ENCODE results near the gene PLPPR3. TPM values are rescaled to one million over a fixed set of nuclear protein-coding genes. Genes with fewer than 3 reads are reported as not detected.
"Not testable (repeated sequence)": the region's sequence is repeated elsewhere in the genome, so short reads cannot be mapped to it uniquely, and the experiment has no call there.

The PLPPR3 gene
- total RNA-seq, 1 donor from 2014 or later = 99.5 TPM

DNA sequence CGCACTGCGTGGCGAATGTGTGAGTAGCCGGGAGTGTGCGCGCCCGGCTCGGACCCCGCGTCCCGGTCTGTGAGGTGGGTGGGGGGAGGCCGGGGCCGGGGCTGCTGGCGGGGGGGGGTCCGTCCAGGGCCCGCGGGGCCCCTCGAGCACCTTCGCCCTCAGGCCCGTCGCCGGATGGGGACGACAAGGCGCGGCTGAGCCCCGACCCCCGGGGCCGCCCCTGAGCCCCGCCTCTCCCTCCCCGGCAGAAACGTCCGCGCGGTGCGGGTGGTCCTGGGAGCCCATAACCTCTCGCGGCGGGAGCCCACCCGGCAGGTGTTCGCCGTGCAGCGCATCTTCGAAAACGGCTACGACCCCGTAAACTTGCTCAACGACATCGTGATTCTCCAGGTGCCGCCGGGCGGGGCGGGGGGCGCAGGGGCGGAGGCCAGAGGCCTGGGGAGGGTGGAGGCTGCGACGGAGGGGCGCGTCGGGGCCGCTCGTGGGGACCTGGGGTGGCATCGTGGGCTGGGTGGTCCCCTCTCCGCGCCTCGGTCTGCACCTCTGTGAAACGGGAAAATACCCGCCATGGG is 31.3 kb upstream of the PLPPR3 start:
- no peak for DNase-seq

DNA sequence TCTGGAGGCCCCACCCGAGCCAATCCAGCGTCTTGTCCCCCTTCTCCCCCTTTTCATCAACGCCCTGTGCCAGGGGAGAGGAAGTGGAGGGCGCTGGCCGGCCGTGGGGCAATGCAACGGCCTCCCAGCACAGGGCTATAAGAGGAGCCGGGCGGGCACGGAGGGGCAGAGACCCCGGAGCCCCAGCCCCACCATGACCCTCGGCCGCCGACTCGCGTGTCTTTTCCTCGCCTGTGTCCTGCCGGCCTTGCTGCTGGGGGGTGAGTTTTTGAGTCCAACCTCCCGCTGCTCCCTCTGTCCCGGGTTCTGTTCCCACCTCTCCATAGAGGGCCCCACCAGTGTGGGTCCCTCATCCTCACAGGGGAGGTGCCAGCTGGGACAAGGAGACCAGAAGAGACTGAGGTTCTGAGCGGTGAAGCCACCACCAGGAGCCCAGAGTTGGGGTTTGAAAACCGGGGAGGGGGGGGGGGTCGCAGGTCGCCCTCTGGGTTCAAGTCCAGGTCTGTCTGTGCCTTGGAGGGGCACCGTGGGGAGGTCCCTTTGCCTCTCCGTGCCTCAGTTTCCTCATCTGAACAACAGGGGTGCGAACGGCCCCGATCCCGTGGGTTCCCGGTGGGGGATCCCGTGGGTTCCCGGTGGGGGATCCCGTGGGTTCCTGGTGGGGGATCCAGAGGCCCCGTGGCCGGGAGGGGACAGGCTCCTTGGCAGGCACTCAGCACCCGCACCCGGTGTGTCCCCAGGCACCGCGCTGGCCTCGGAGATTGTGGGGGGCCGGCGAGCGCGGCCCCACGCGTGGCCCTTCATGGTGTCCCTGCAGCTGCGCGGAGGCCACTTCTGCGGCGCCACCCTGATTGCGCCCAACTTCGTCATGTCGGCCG is 30.6 kb upstream of the PLPPR3 start, which contains the start of gene ELANE:
Gene ELANE, plus strand, starts transcription at position 168 of the 878 bp plus-strand sequence. Its CDS starts 26 bp downstream, at position 194.
- no peak for DNase-seq

DNA sequence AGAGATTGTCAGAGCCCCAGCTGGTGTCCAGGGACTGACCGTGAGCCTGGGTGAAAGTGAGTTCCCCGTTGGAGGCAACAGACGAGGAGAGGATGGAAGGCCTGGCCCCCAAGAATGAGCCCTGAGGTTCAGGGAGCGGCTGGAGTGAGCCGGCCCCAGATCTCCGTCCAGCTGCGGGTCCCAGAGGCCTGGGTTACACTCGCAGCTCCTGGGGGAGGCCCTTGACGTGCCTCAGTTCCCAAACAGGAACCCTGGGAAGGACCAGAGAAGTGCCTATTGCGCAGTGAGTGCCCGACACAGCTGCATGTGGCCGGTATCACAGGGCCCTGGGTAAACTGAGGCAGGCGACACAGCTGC is 29.2 kb upstream of the PLPPR3 start:
- DNase-seq = no peak

DNA sequence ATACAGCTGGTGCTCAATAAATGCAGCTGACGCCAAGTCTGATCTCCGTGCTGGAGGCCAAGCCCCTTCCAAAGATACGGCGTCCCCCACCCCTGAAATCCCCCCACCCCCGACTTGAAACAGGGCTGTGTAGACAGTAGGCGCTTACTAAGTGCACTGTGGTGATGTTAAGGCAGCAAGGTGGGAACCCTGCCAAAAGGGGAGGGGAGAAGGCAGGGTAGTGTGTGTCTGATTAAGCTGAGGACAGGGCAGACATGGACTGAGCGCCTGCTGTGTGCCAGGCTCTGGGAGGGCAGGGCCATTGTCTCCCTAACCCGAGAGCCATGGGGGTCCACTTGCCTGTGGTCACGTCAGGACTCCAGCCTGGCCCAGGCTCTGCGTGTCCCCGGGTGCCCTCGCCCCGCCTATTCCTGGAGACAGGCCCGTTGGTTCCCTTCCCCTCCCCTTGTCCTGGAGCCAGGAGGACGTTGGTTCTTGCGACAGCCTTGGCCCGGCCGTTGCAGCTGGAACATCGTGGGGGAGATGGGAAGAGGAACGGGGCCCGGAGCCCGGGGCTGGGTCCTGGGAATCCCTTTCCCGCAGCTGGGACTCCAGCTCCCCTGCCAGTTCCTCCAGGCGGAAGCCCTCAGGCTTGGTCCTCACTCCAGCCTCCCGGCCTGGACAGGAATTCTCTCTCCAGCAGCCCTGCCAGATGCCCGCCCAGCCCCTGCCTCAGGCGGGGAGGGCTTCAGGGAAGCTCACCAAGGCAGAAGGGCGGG is 28.6 kb upstream of the PLPPR3 start:
- no peak for DNase-seq

DNA sequence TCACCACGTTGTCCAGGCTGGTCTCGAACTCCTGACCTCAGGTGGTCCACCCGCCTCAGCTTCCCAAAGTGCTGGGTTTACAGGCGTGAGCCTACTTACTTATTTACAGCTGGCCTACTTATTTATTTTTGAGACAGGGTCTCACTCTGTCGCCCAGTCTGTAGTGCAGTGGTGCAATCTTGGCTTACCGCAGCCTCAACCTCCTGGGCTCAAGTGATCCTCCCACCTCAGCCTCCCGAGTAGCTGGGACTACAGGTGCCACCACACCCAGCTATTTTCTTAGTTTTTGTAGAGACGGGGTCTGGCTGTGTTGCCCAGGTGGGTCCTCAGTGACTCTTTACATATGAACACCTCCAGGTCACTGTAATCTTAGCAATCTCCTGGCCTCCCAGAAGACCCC is 27.4 kb upstream of the PLPPR3 start:
- not testable (repeated sequence) for DNase-seq

DNA sequence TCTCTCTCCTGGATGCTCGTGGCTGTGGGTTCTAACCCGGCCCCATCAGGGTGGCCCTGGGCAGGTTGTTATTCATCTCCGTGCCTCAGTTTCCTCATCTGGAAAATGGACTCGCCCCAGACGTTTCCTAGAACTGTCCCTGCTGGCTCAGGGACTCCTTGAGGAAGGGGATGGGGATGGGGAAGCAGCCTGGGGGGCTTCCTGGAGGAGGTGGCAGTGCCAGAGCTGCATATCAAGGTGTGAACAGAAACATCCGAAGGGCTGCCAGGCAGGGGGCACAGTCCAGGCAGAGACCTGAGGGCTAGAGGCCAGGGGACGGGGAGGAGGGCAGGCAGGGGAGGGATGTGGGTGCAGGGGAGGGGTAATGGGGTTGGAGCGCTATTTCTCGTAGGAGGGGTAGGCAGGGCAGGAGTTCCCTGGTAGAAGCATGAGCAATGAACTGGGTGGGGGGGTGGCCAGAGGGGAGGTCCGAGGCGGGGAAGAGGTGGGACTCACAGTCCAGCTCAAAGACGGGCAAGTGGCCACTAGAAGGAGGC is 26.7 kb upstream of the PLPPR3 start:
- DNase-seq = no peak

DNA sequence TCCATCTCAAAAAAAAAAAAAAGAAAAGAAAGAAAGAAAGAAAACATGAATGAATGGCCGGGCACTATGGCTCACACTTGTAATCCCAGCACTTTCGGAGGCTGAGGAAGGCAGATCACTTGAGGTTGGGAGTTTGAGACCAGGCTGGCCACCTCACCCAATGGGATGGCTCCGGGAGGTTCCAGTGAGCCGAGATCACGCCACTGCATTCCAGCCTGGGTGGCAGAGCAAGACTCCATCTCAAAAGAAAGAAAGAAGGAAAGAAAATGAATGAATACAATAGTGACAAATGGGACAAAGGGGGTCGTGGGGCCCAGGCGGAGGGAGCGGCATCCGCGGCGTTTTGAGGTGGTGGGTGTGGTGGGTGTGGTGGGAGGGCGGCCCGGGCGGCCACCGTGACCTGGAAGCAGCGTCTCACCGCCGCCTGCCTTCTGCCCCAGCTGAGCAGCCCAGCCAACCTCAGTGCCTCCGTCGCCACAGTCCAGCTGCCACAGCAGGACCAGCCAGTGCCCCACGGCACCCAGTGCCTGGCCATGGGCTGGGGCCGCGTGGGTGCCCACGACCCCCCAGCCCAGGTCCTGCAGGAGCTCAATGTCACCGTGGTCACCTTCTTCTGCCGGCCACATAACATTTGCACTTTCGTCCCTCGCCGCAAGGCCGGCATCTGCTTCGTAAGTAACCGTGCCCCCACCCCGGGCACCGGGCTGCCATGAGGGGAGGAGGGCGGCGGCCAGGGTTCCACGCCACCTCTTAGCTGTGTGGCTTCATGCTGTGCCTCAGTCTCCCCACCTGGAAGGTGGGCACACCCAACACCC is 24.2 kb upstream of the PLPPR3 start:
- no peak for DNase-seq

DNA sequence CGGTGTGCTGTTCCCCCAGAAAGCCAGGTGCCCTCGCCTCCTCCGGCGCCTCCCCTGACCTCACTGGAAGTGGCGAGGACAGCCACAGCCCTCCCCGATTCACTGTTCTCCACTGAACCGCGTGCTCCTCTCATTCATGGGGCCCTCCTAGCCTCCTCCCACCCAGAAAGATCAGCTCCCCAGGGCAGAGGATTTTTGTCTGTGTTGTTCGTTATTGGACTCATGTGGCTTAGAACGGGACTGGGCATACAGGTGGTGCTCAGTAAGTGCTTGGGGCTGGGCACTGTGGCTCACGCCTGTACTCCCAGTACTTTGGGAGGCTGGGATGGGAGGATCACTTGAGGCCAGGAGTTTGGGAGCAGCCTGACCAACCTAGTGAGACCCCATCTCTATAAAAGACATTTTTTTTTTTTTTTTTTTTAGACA is 22.8 kb upstream of the PLPPR3 start:
- no peak for DNase-seq

DNA sequence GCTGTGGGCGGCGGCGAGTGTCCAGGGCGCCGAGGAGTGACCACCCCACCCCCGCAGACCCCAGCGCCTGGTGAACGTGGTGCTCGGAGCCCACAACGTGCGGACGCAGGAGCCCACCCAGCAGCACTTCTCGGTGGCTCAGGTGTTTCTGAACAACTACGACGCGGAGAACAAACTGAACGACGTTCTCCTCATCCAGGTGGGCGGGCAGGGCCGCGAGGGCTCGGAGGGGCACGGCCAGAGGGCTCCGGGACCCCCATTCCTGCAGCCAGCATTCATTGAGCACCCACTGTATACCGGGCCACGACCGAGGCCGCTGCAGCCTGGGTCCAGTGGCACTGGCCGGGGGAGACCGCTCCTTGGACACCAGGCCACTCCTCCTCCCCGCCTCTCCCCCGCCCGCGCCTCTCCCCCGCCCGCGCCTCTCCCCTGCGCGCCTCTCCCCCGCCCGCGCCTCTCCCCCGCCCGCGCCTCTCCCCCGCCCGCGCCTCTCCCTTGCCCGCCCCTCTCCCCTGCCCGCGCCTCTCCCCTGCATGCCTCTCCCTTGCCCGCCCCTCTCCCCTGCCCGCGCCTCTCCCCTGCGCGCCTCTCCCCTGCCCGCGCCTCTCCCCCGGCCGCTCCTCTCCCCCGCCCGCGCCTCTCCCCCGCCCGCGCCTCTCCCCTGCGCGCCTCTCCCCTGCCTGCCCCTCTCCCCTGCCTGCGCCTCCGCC is 22.2 kb upstream of the PLPPR3 start:
- DNase-seq = no peak

DNA sequence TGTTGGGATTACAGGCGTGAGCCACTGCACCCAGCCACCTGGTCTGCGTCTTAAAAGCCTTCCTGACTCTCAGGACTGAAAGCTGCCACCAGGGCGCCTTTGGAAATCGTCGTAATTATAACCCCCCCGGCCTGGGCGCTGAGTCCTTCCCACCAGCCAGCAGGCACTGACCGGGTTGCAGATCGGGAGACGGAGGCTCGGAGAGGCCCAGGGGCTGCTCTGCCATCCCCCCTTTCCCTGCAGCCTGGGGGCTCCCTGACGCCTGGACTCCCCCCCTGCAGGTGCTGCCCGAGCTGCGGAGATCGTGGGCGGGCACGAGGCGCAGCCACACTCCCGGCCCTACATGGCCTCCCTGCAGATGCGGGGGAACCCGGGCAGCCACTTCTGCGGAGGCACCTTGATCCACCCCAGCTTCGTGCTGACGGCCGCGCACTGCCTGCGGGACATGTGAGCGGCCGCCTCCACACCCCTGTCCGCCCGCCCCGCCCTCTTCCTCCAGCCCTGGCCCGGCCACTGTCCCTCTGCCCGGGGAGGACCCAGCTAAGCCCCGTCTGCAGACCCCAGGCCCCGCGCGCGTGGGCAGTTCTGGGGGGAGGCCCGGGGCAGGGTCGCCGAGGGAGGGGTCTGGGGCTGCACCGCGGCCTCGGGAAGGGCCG is 21.6 kb upstream of the PLPPR3 start:
- no peak for DNase-seq

DNA sequence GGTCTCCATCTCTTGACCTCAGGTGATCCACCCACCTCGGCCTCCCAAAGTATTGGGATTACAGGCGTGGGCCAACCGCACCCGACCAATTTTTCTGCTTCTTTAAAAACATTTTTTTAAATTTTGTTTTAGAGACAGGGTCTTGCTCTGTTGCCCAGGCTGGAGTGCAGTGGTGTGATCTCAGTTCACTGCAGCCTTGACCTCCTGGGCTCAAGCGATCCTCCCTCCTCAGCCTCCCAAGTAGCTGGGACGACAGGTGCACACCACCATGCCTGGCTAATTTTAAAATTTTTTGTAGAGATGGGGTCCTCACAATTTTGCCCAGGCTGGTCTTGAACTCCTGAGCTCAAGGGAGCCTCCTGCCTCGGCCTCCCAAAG is 21.0 kb upstream of the PLPPR3 start:
- DNase-seq = not testable (repeated sequence)

DNA sequence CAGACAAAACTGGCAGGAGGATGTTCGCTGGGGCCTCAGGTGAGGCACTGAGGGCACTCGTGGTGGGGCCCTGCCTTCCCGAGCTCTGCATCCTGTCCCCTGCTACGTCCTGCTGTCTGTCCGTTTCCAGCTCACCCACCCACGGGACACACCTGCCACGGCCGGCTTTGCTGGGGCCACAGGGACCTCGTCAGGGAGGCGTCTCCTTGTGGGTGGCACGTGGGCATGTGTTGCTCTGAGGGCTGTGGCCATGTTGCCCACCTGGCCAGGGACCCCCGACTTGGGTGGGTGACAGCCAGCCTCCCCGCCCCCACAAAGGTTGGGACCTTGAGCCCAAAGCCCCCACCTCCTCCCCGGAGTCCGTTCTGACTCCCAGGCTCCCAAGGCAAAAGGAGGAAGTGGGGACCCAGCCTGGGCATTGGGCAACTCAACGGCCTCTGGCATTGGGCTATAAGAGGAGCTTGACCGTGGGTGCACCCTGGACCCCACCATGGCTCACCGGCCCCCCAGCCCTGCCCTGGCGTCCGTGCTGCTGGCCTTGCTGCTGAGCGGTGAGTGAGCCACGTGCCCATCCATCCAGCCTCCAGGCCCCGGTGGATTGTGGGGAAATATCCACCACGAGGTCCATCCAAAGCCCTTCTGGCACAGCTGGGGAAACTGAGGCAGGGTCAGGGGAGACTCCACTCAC is 18.9 kb upstream of the PLPPR3 start, which contains the start of gene PRTN3:
Gene PRTN3, plus strand, starts transcription at position 481 of the 688 bp plus-strand sequence. Its CDS starts 10 bp downstream, at position 491.
- DNase-seq = no peak

DNA sequence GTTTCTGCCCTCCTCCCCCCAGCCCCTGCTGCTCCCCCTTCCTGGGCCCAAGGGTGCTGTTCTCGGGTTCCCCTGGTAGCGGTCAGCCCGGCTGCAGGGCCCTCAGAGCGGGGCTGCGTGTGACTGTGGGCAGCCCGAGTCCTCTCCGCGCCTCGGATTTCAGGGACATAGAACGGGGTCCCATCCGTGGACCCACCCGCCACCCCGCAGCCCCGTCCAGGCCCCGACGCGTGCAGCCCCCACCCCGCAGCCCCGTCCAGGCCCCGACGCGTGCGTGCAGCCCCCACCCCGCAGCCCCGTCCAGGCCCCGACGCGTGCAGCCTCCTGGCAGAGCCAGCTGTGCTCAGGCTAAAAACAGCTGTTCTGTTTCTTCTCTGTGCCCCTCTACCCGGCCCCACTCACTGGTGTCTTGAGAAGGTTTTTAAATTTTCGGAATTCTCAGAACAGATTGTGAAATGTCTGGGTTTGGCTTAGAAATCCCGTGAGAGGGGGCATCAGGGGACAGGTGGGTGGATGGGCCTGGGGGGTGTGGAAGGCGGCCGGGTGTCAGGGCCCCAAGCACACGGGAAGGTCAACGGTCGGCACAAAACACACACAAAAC is 13.6 kb upstream of the PLPPR3 start:
- no peak for DNase-seq

DNA sequence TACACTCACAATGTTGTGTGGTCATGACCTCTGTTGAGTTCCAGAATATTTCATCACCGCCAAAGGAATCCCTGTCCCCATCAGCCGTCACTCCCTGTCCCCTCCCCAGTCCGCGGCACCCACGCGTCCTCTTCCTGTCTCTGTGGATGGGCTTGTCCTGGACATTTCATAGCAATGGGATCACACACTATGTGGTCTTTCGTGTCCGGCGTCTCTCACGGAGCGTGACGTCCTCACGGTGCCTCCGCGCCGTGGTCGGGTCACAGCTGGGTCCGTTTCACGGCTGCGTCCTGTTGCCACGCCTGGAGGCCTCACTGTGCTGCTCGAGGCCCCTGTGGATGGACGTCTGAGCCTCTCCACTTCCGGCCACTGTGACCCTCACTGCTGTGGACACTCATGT is 12.5 kb upstream of the PLPPR3 start:
- DNase-seq = no peak

DNA sequence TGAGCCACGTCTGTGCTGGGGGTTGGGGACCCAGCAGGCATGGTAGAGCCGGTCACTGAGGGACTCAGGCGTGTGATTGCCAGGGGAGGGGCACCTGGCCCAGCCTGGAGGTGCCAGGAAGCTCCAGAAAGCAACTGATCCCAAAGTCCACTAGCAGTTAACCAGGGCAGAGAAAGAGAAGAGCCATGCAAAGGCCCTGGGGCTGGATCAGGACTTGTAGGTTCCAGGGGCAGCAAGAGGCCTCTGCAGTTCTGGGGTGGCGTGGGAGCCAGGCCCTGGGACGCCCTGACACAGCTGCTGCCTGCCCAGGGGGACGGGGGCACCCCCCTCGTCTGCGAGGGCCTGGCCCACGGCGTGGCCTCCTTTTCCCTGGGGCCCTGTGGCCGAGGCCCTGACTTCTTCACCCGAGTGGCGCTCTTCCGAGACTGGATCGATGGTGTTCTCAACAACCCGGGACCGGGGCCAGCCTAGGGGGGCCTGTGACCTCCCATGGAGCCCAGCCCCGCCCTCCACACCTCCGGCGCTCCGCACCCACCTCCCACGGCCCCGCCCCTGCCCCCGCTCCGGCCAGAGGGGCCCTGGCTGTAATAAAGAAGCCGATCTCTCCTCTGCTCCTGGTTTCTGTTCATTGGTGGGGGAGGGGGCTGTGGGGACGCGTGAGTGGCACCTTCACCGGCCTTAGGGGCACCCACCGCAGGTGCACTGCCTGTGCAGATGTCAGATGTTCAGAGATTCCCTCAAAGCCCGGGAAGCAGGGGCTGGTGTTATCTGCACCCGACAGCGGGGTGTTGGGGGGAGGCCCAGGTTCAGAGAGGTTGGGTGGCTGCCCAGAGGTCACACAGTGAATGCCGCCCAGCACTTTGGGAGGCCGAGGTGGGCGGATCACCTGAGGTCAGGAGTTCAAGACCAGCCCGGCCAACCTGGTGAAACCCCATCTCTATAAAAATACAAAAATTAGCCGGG is 9.9 kb upstream of the PLPPR3 start:
- no peak for DNase-seq

DNA sequence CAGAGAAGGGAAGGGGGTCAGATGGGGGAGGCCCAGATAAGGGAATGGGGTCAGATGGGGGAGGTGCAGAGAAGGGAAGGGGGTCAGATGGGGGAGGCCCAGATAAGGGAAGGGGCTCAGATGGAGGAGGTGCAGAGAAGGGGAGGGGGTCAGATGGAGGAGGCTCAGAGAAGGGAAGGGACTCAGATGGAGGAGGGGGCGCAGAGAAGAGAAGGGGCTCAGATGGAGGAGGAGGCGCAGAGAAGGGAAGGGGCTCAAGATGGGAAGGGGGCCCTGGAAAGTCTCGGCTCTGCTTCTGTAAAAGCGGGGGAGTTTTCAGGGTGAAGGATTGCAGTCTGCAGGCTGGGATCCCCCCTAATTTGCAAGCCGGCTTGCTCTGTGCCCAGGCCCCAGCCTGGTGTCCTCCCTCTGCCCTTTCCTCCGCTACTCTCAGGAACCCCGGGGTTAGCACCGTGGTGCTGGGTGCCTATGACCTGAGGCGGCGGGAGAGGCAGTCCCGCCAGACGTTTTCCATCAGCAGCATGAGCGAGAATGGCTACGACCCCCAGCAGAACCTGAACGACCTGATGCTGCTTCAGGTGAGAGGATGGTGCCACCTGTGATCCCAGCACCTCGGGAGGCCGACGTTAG is 7.5 kb upstream of the PLPPR3 start:
- no peak for DNase-seq

DNA sequence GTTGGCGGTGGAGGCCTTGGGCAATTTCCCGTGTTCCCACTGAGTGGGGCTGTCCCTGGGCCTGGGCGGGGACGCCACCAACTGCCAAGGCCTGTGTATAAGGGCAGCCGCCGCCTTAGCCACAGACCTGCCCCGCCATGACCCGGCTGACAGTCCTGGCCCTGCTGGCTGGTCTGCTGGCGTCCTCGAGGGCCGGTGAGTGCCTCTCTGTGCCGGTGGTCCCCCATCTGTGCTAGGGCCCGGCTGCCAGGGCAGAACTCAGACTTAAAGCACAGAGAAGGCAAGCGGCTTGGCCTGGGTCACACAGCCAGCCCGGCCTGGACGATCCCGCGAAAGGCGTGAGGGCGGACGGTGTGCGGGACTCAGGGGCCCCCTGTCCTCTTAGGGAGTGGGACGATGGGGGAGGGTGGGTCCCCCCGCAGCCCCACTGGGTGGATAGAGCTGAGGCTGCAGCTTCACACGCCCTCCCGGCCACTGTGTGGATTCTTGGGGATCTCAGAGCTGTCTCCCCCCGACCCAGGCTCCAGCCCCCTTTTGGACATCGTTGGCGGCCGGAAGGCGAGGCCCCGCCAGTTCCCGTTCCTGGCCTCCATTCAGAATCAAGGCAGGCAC is 6.1 kb upstream of the PLPPR3 start, which contains the start of gene AZU1:
Gene AZU1, plus strand, starts transcription at position 128 of the 612 bp plus-strand sequence. Its CDS starts 10 bp downstream, at position 138.
- no peak for DNase-seq
